Measurements from ENCODE around the gene DPP7. TPM values are rescaled to one million over a fixed set of nuclear protein-coding genes. Genes with fewer than 3 reads are reported as not detected.

DPP7 gene
- polyA plus RNA-seq, 3 donors, result 15.2 to 30.6 (median 24.7) TPM

DNA sequence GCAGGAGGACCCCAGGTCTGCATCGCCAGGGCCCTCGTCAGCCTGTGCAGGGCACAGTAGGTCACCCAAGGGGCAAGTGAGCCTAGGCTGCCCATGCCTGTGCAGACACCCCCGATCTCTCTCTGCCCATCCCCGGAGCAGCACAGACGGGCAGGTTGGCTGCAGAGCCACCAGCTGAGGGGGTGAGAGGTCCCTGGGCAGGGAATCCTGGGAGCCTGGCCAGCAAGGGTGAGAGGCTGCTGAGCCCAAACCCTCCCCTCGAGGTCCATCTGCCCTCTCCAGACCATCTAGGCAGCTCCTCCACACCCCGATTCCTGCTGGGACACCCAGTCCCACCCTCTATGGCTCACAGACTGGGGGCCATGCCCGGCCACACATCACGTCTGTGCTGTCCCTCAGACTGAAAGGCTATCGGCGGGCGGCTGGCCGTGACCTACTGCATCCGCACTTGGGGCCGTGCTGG is 2.8 kb upstream of the DPP7 start:
- no peak for DNase-seq (ENCODE audit: extremely low read depth in 1 of 11, low read depth in 9 of 11, low spot score in 4 of 11)

DNA sequence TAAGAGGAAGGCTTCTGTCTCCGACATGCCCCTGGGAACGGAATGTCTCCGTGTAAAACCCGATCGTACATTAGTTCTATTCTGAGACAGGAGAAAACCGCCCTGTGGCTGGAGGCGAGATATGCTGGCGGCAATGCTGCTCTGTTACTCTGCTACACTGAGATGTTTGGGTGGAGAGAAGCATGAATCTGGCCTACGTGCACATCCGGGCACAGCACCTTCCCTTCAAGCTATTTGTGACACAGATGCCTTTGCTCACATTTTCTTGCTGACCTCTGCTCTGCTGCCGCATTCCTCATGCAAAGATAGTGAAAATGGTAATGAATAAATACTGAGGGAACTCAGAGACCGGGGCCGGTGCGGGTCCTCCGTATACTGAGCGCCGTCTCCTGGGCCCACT is 2.2 kb upstream of the DPP7 start:
- DNase-seq (ENCODE audit: extremely low read depth in 1 of 11, low read depth in 9 of 11, low spot score in 4 of 11), result no peak

DNA sequence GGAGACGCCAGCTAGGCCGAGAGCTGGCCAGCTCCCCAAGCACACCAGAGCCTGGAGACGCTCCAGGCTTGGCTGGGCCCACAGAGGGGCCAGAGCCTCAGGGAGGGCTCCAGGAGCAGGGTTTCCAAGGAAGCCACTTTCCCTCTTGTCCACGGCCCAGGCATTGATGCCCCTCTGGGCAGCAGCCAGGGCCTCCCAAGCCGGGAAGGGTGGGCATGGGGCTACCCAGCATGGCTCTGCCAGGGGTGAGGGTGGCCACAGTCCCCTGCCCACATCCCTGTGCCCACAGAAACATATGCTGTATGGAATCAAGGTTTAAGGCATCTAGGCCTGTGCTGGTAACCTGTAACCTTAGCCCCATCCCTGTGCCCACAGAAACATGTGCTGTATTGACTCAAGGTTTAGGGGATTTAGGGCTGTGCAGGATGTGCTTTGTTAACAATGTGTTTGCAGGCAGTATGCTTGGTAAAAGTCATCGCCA is 1.5 kb upstream of the DPP7 start:
- no peak for DNase-seq (ENCODE audit: extremely low read depth in 1 of 11, low read depth in 9 of 11, low spot score in 4 of 11)

DNA sequence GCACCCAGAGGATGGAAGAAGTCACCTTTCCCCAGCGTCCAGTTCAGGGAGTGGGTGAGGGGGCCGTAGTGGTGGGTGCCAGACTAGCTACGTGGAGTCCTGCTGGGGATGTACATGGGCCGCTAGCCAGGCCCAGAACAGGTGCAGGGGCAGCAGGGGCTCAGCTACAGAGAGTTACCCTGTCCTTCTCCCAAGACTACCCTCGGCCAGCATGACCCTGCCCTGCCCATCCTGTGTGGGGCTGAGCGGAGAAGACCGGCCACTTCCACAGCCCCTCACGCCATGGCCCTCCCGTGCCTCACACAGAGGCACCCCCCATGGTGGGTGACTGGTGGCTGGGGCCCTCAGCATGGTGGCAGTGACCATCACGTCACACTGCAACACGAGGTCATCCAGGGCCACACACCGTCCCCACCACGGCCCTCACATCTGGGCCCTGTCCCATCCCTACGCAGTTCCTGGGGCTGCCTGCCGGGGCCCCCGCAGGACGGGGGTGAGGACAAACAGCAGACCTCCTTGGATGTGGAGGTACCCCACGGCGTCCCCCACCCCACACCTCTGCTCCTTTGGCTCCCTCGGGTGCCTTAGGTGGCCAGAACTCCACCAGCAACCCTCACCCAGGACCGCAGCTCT is 977 bp upstream of the DPP7 start:
- no peak for DNase-seq (ENCODE audit: extremely low read depth in 1 of 11, low read depth in 9 of 11, low spot score in 4 of 11)

- no peak for DNase-seq (ENCODE audit: extremely low read depth in 1 of 11, low read depth in 9 of 11, low spot score in 4 of 11)
These were observed 317 bp downstream of the DPP7 start for GRCh38 chr9:137114220-137114612.

DNA sequence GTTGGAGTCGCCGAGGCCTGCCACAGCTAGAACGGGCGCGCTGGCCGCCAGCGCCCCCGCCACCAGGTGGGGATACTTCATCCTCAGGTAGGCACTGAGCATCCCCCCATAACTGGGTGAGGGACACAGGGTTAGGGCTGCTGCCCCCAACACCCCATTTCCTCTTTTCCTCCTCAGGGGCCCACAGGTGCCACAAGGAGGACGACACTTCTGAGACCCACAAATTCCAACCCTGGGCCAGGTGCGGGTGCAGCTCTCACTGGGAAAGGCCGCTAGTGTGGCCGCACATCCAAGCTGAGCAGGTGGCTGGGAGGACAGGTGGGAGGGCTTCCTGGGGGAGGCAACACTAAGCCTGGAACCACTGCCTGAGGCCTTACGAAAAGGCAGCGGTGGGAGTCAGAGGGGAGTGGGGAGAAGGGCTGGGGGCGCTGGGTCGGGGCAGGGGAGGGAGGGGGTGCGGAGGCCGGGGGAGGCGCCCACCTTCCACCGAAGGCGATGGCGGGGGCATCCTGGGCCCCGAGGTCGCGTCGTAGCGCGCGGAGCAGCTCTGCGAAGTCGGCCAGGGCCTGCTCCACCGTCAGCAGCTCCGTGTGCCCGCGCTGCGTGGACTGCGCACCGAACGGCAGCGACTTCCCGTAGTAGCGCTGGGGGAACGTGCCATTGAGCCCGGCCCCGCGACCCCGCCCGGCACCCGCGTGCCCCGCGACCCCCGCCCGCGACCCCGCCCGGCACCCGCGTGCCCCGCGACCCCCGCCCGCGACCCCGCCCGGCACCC is 961 bp downstream of the DPP7 start:
- DNase-seq (ENCODE audit: extremely low read depth in 1 of 11, low read depth in 9 of 11, low spot score in 4 of 11), result no peak

DNA sequence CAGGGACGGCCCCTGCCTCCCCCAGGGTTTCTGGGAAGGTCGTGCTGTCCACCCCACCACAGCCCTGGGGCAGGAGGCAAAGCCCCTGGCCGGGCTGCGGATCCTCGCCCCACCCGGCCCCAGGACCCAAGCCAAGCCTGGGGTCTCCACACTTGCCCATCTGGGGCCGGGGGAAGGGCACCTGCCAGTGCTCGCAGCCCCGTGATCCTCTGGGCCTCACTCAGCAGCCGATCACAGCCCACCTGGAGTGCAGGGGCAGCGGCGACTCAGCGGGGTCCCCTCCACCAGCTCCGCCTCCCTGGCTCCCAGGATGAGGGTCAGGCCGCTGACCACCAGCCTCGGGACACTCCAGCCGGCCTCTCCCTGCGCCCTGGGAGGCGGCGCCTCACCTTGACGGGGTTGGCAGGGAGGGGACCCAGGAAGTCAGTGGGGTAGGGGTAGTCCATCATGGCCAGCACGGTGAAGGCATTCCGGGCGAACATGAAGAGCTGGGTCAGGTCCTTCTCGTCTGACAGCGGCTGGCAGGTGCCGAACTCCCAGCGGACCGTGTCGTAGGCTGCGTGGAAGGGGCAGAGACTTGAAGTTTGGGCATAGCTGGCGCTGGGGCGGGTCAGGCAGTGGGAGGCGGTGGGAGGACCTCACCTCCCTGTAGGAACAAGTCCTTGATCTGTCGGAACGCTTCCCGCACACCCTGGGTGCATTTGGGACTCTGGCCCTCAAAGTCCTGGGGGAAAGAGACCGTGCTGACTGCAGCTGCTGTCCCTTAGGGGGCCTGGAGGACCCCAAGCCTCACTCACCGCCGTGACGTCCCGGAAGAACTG is 1.8 kb downstream of the DPP7 start:
- DNase-seq (ENCODE audit: extremely low read depth in 1 of 11, low read depth in 9 of 11, low spot score in 4 of 11), result no peak

GRCh38 chr9:137111788-137112563 is 2.6 kb downstream of the DPP7 start:
- DNase-seq (ENCODE audit: extremely low read depth in 1 of 11, low read depth in 9 of 11, low spot score in 4 of 11), result no peak

DNA sequence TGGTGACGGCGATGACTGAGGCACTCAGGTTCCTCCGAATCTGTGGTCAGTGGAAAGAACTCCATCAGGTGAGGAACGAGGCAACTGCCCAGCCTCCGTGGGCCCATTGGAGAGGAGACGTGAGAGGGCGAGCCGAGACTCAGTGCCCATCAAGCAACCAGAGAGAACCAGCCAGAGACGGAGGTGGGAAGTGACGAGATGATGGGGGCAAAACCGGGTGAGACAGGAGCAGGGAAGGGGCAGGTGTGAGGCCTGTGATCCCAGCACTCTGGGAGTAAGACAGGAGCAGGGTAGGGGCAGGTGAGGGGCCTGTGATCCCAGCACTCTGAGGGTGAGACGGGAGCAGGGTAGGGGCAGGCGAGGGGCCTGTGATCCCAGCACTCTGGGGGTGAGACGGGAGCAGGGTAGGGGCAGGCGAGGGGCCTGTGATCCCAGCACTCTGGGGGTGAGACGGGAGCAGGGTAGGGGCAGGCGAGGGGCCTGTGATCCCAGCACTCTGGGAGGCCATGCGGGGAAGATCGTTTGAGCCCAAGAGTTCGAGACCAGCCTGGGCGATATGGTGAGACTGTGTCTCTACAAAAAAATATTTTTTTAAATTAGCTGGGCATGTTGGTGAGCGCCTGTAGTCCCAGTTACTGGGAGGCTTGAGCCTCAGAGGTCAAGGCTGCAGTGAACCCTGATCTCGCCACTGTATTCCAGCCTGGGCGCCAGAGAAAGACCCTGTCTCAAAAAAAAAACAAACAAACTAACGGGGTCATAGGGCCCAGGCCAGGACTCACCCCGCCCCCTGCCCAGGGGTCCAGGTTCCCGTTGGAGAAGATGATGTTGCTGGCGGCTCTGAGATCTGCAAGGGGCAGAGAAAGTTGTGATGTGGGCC is 3.4 kb downstream of the DPP7 start:
- no peak for DNase-seq (ENCODE audit: extremely low read depth in 1 of 11, low read depth in 9 of 11, low spot score in 4 of 11)

GRCh38 chr9:137110147-137110910 is 4.2 kb downstream of the DPP7 start:
- DNase-seq (ENCODE audit: extremely low read depth in 1 of 11, low read depth in 9 of 11, low spot score in 4 of 11), result no peak

GRCh38 chr9:137109250-137110146 is 5.0 kb downstream of the DPP7 start:
- no peak for DNase-seq (ENCODE audit: extremely low read depth in 1 of 11, low read depth in 9 of 11, low spot score in 4 of 11)

DNA sequence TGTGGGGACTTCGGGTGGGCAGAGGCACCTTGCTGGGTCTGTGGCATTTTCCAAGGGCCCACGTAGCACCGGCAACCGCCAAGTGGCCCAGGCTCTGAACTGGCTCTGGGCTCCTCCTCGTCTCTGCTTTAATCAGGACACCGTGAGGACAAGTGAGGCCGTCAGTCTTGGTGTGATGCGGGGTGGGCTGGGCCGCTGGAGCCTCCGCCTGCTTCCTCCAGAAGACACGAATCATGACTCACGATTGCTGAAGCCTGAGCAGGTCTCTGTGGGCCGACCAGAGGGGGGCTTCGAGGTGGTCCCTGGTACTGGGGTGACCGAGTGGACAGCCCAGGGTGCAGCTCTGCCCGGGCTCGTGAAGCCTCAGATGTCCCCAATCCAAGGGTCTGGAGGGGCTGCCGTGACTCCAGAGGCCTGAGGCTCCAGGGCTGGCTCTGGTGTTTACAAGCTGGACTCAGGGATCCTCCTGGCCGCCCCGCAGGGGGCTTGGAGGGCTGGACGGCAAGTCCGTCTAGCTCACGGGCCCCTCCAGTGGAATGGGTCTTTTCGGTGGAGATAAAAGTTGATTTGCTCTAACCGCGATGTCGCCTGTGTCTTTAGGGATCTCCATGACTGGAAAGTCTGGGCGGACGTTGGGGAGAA is 5.8 kb downstream of the DPP7 start:
- DNase-seq (ENCODE audit: extremely low read depth in 1 of 11, low read depth in 9 of 11, low spot score in 4 of 11), result no peak

GRCh38 chr9:137107982-137108381 is 6.6 kb downstream of the DPP7 start:
- DNase-seq (ENCODE audit: extremely low read depth in 1 of 11, low read depth in 9 of 11, low spot score in 4 of 11), result no peak

- no peak for DNase-seq (ENCODE audit: extremely low read depth in 1 of 11, low read depth in 9 of 11, low spot score in 4 of 11)
These were observed 7.1 kb downstream of the DPP7 start for GRCh38 chr9:137107312-137107921.

DNA sequence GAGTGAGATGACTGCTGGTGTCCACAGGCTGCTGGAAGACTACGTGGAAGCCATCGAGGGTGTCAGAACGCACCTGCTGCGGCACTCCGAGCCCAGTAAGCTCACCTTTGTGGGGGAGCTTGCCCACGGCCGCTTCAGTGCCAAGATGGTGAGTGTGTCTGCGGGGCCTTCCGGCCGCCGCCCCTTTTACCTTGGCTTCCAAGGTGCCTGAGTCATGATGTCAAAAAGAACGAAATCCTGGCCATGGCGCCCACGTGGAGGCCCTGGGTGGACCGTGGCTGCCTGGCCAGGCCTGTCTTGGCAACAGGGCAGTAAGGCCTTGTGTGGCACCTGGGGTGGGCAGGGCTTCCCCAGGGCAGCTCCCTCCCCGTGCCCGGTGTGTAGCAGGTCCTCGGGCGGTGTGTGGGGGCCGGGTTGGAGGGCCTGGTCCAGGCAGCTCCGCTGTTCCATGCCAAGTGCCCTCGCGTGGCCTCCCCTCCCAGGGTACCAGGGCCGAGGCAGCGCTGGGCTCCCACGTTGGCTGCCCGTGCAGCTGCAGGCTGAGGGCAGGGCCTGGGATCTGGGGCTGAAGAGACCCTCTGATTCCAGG is 7.8 kb downstream of the DPP7 start:
- DNase-seq (ENCODE audit: extremely low read depth in 1 of 11, low read depth in 9 of 11, low spot score in 4 of 11), result no peak
